WERI-Rb-1 (cell line): ENCODE results near the gene VWF.

Experiments
- DNase-seq: peaks from one replicate; pipeline ENCODE4 v3.0.0-alpha.2; 2020
- H3K27ac ChIP-seq: fragments of 250-450 bp; sonication (Bioruptor Pico); 2 replicates; pipeline ENCODE4 v1.5.1; 2020; ENCODE audit warnings: mild to moderate bottlenecking, moderate library complexity
- H3K27me3 ChIP-seq: fragments of 250-450 bp; sonication (Bioruptor Pico); 2 replicates; pipeline ENCODE4 v1.5.1; 2021; ENCODE audit warnings: mild to moderate bottlenecking, low read depth, moderate library complexity; ENCODE audit not compliant: insufficient read depth, severe bottlenecking
- H3K36me3 ChIP-seq: fragments of 250-450 bp; sonication (Bioruptor Pico); 2 replicates; pipeline ENCODE4 v1.5.1; 2020; ENCODE audit warnings: mild to moderate bottlenecking, moderate library complexity
- H3K4me3 ChIP-seq: 2 replicates; pipeline ENCODE4 v1.5.1; 2011; ENCODE audit warnings: low read depth, mild to moderate bottlenecking, control low read depth, low read length
- H3K9me3 ChIP-seq: fragments of 250-450 bp; sonication (Bioruptor Pico); 2 replicates; pipeline ENCODE4 v1.5.1; 2021; ENCODE audit warnings: mild to moderate bottlenecking, moderate library complexity; ENCODE audit not compliant: severe bottlenecking
- CTCF ChIP-seq: IDR thresholded peaks from 2 replicates; pipeline ENCODE4 v1.5.1; 2011; ENCODE audit warnings: low read depth, mild to moderate bottlenecking, control low read depth, inconsistent platforms, low read length

The VWF gene

GRCh38 chr12:5985471-5985870 is 139.0 kb downstream of the VWF start:
- no peak for TF ChIP-seq CTCF
- no peak for DNase-seq
- H3K4me3 ChIP-seq = no peak overlapping the region
- H3K27ac ChIP-seq = no peak overlapping the region
- H3K9me3 ChIP-seq = no peaks in the 10 kb centered on the region
- H3K27me3 ChIP-seq = no peaks in the 10 kb centered on the region
- no peaks in the 10 kb centered on the region for H3K36me3 ChIP-seq

- no peak for DNase-seq
- H3K9me3 ChIP-seq = no peaks in the 10 kb centered on the region
- H3K36me3 ChIP-seq = no peaks in the 10 kb centered on the region
Measured at GRCh38 chr12:5984873-5985272, 139.6 kb downstream of the VWF start.

GRCh38 chr12:5982106-5982505 is 142.4 kb downstream of the VWF start:
- TF ChIP-seq CTCF = no peak
- Histone ChIP-seq H3K27me3 (no peaks in the 10 kb centered on the region), H3K36me3 (no peaks in the 10 kb centered on the region)

More at GRCh38 chr12:5984873-5985272, 139.6 kb downstream of the VWF start:
- H3K27me3 ChIP-seq = no peaks in the 10 kb centered on the region
- TF ChIP-seq CTCF = no peak
- no peak overlapping the region for H3K27ac ChIP-seq
- H3K4me3 ChIP-seq = no peak overlapping the region

GRCh38 chr12:5977556-5977955 is 146.9 kb downstream of the VWF start:
- no peak for DNase-seq
- H3K4me3 ChIP-seq = no peak overlapping the region
- no peaks in the 10 kb centered on the region for H3K9me3 ChIP-seq
- H3K27me3 ChIP-seq = no peaks in the 10 kb centered on the region
- no peak overlapping the region for H3K27ac ChIP-seq
- TF ChIP-seq CTCF = no peak
- no peaks in the 10 kb centered on the region for H3K36me3 ChIP-seq

More at GRCh38 chr12:5982106-5982505, 142.4 kb downstream of the VWF start:
- H3K27ac ChIP-seq = no peak overlapping the region
- no peak for DNase-seq
- H3K9me3 ChIP-seq = no peaks in the 10 kb centered on the region
- H3K4me3 ChIP-seq = no peak overlapping the region

- Histone ChIP-seq H3K36me3 (no peaks in the 10 kb centered on the region), H3K27ac (no peak overlapping the region), H3K9me3 (no peaks in the 10 kb centered on the region), H3K27me3 (no peaks in the 10 kb centered on the region), H3K4me3 (no peak overlapping the region)
- no peak for TF ChIP-seq CTCF
- DNase-seq = no peak
Measured at GRCh38 chr12:5976711-5977110, 147.8 kb downstream of the VWF start.

GRCh38 chr12:5976196-5976595 is 148.3 kb downstream of the VWF start:
- no peak overlapping the region for H3K4me3 ChIP-seq
- no peak for TF ChIP-seq CTCF
- H3K27ac ChIP-seq = no peak overlapping the region
- DNase-seq = no peak
- no peaks in the 10 kb centered on the region for H3K36me3 ChIP-seq
- H3K9me3 ChIP-seq = no peaks in the 10 kb centered on the region
- no peaks in the 10 kb centered on the region for H3K27me3 ChIP-seq
